ENCODE results near the gene POLN. TPM values are rescaled to one million over a fixed set of nuclear protein-coding genes. Genes with fewer than 3 reads are reported as not detected.

The POLN gene
- total RNA-seq, 1 experiment from 2014 or later = 0.26 TPM

- H3K27ac ChIP-seq (ENCODE audit: low read length) = no peak overlapping the region
- H3K79me2 ChIP-seq (ENCODE audit: low read length) = peaks cover 16% of the 10 kb centered on the region
- H3K4me3 ChIP-seq (ENCODE audit: low read length) = no peak overlapping the region
- POLR2A ChIA-PET (ENCODE audit: unreplicated experiment) = no interaction called here
- H3K9ac ChIP-seq (ENCODE audit: low read length) = no peak overlapping the region
- H3K9me2 ChIP-seq (replicated peaks; ENCODE audit: low read length) = no peaks in the 10 kb centered on the region
- peaks cover 5% of the 10 kb centered on the region; the same call in 1 of the 2 replicates for H3K4me1 ChIP-seq (ENCODE audit: insufficient read depth, low read length)
- no peak for ATAC-seq
- H4K20me1 ChIP-seq (ENCODE audit: low read length) = peaks cover 11% of the 10 kb centered on the region
- no peaks in the 10 kb centered on the region for H3K36me3 ChIP-seq (ENCODE audit: low read depth, low read length)
- H3K4me2 ChIP-seq (ENCODE audit: low read length) = no peak overlapping the region
- no peaks in the 10 kb centered on the region for H3K9me3 ChIP-seq (ENCODE audit: low read length)
- BruUV-seq (replicated peaks) = no TSS peak
- no peaks in the 10 kb centered on the region for H3K27me3 ChIP-seq (ENCODE audit: low read length)
- intact Hi-C loops (cut with micrococcal nuclease) = no loop called here
- H2AFZ ChIP-seq (ENCODE audit: low read length) = no peak overlapping the region
- no peak for DNase-seq
- no peaks in the 10 kb centered on the region for H3F3A ChIP-seq (ENCODE audit: low read length, unreplicated experiment)
- TF ChIP-seq CTCF (conservative IDR thresholded peaks at IDR 0.05; ENCODE audit: low read depth, low read length) (no peak), EZH2phosphoT487 (IDR thresholded peaks at IDR 0.05; ENCODE audit: borderline replicate concordance, low read length) (no peak), EZH2 (IDR thresholded peaks at IDR 0.05; ENCODE audit: low read length, unreplicated experiment) (no peak)
- CTCF ChIA-PET = no interaction called here
Measured at GRCh38 chr4:2245057-2245786, 3.3 kb upstream of the POLN start.

GRCh38 chr4:2243681-2244380 is 1.9 kb upstream of the POLN start:
- no peak overlapping the region for H3K4me2 ChIP-seq (ENCODE audit: low read length)
- no peaks in the 10 kb centered on the region for H3F3A ChIP-seq (ENCODE audit: low read length, unreplicated experiment)
- ChIA-PET CTCF (interaction anchor here (0.5 kb wide), 1 partner anchor 365 kb away, joined by 4 read pairs; no protein-coding TSS in a partner anchor), POLR2A (ENCODE audit: unreplicated experiment) (no interaction called here)
- no peak overlapping the region for H3K27ac ChIP-seq (ENCODE audit: low read length)
- no peaks in the 10 kb centered on the region for H3K9me2 ChIP-seq (replicated peaks; ENCODE audit: low read length)
- H3K4me3 ChIP-seq (ENCODE audit: low read length) = no peak overlapping the region
- no peaks in the 10 kb centered on the region for H3K27me3 ChIP-seq (ENCODE audit: low read length)
- intact Hi-C loops (cut with micrococcal nuclease) = no loop called here
- no TSS peak for BruUV-seq (replicated peaks)
- ATAC-seq = no peak
- H4K20me1 ChIP-seq (ENCODE audit: low read length) = peaks cover 16% of the 10 kb centered on the region
- peaks cover 16% of the 10 kb centered on the region; the same call in 1 of the 2 replicates for H3K4me1 ChIP-seq (ENCODE audit: insufficient read depth, low read length)
- H3K36me3 ChIP-seq (ENCODE audit: low read depth, low read length) = no peaks in the 10 kb centered on the region
- no peak overlapping the region for H3K9ac ChIP-seq (ENCODE audit: low read length)
- no peak for DNase-seq
- H2AFZ ChIP-seq (ENCODE audit: low read length) = no peak overlapping the region
- TF ChIP-seq EZH2phosphoT487 (IDR thresholded peaks at IDR 0.05; ENCODE audit: borderline replicate concordance, low read length) (no peak), CTCF (conservative IDR thresholded peaks at IDR 0.05; ENCODE audit: low read depth, low read length) (peak; percentile 24; the same call in 1 of the 2 replicates), EZH2 (IDR thresholded peaks at IDR 0.05; ENCODE audit: low read length, unreplicated experiment) (no peak)
- H3K79me2 ChIP-seq (ENCODE audit: low read length) = peaks cover 30% of the 10 kb centered on the region
- no peaks in the 10 kb centered on the region for H3K9me3 ChIP-seq (ENCODE audit: low read length)

Measured in PC-3 (cell line).